HG02678 (cell line): Measurements from ENCODE around the gene CNST.
"Not testable (repeated sequence)": the region's sequence is repeated elsewhere in the genome, so short reads cannot be mapped to it uniquely, and the experiment has no call there.

Experiments used
- ATAC-seq: cut with Tn5 transposase; IDR thresholded peaks from one replicate; pipeline ENCODE4 v1.9.1; 2021; ENCODE audit warnings: mild to moderate bottlenecking, moderate library complexity; ENCODE audit not compliant: unreplicated experiment

Gene CNST

DNA sequence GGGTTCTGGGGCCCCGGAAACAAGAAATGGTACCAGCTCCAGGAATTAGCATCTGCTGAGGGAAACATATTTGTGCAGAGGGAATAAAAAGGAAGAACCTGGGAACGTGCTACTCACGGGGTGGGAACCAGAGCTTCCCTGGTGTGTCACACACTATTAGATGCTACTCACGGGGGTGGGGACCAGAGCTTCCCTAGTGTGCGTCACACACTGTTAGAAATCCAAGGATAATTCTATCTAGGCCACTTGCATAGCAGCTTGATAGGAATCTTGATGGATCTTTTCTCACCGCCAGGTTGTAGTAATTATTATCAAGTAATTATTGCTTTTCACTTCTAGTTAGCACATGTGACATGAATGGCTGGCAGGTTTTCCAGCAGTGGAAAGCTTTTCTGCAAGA lies 103.4 kb downstream of the CNST start:
- ATAC-seq = no peak

DNA sequence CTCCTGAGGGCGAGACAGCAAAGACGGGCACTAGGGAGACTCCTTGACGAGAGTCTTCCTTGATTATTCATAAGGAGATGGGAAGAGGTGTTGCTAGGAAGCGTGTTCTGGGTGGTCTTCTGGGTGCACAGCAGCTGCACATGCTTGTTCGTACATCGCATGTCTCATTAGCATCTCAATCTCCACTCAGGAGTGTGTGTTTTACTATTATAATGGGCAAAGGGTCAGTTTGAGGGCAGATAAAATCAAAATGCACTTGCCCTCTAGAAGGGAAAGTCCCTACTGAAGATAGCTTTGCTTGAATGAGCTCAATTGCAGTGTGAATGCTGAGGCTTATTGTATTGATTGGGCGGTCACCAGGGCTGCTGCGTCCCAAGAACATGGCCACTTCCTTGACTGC lies 107.8 kb downstream of the CNST start:
- no peak for ATAC-seq

DNA sequence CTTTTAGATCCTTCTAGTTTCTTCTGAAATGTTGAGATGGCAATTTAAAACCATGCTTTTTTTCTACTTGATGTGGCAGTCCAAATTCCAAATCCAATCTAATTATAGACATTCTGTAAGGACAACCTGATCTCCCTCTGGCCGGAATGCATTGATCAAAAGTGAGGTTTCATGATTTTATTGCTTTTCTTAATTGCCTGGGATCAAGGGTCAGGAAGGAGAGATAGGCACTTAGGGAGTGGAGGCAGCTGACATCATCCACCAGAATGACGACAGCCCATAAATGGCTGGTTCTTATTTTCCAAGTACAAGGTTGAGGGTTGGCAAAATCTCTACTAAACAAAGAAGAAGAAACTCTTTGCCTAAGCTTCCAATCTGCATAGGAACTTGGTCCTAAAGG lies 111.6 kb downstream of the CNST start:
- ATAC-seq = no peak

DNA sequence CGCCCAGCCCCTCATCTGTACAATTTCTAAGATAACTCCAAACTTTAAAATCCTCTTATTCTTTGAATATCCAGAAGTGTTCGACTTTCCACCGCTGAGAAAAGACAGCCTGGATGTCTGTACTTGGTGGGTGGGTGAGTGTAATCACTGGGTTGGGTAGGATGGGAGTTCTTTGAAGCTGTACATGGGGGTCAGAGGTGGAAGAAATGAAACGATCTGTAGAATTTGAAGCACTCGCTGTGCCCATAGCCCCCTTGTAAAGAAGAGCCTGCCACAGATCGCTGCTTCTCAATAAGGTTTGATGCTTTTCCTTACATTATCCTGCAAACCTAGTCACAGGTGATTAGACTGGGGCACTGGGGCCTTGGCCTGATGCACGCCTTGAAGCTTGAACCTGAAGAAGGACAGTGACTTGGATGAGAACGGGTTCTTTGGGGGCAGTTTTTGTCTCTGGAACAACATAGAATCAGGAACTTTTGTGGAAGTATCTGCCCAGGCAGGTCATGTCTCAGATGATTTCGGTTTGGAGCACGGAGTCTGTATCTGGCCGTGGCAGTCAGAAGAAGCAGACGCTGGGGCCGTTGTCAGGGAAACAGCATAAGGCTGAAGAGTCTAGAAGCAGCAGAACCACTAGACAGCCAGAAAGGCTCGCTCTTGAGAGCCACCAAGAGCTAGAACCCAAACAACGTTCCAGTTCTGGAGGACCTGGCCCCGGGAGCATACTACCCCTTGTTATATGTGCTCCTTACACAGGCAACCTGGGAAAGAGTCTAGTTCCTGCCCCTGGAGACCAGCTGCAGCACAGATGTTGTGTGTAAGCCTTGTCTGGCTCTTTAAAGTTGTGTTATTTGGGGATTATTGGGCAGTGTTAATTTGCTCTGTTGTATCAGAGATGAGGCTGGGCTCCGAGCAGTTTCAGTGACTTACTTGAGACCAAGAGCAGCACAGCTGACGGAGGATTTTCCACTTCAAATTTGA lies 112.8 kb downstream of the CNST start:
- no peak for ATAC-seq

DNA sequence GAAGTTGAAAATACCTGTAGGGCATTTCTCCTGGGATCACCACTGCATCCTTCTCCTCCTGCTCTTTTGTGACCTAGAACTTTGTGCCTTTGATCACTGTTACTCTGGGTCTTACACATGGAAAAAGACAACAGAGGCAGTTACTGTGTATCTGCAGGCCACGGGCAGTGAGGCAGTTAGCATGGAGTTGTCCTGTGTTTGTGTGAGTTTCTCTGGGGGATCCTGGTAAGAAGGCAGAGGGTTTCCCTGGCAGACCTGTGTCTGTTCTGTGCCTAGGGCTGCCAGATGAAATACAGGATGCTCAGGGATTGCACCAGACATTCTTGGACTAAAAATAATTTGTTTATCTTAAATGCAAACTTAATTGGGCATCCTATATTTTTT lies 113.5 kb downstream of the CNST start:
- ATAC-seq = no peak

GRCh38 chr1:246680190-246680589 lies 113.9 kb downstream of the CNST start:
- ATAC-seq = no peak

- ATAC-seq = no peak
These were observed 114.5 kb downstream of the CNST start for GRCh38 chr1:246680696-246681130.

- no peak for ATAC-seq
These were observed 115.9 kb downstream of the CNST start for GRCh38 chr1:246681900-246682895.

GRCh38 chr1:246683521-246683920 lies 117.3 kb downstream of the CNST start:
- ATAC-seq = no peak

DNA sequence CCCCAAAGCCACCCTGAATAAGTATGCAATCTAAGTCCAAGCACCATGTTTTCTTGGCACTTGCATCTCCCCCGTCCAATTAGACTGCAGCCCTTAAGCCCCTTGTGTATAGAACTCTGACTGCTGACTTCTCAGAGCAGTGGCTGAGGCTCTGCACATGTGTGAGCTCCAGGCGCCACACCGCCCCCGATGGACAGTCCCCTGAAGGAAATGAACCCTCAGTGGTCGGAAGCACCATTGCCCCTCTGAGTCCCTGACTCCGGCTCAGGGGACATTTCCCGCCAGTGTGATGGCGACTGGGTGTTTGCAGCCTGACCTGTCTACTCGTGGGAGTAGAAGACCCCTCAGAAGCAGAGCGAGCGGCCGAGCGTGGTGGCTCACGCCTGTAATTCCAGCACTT lies 120.7 kb downstream of the CNST start:
- no peak for ATAC-seq

DNA sequence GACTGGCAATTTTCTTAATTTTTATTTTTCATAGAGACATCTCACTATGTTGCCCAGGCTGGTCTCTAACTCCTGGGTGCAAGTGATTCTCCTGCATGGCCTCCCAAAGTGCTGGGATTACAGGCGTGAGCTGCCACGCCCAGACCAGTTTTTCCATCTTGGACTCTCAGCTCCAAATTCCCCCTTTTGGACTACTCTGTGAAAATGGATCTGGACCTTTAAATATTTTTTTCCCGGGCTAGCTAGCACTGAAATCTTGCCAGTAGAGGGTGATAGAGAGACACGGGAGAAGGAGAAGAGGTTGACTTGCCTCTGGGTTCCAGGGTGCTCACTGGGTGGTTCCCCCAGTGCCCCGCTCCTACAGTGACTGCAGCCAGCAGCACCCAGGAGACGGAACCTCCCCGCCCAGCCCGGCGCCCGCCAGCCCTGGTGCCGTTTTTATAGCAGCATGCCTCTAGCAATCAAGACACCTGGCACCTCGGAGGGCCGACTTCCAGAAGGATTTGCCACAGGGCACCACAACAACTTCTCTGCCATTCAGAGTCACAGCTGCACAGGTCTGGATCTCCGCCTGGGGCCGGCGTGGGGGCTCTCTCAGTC lies 123.3 kb downstream of the CNST start:
- ATAC-seq = peak; percentile 98

- no peak for ATAC-seq
These were observed 123.8 kb downstream of the CNST start for GRCh38 chr1:246690100-246690499.

- ATAC-seq = no peak
These were observed 125.6 kb downstream of the CNST start for GRCh38 chr1:246691622-246692495.

- not testable (repeated sequence) for ATAC-seq
These were observed 128.1 kb downstream of the CNST start for GRCh38 chr1:246694213-246694895.

- no peak for ATAC-seq
These were observed 128.9 kb downstream of the CNST start for GRCh38 chr1:246695136-246695535.

- ATAC-seq = no peak
These were observed 129.4 kb downstream of the CNST start for GRCh38 chr1:246695666-246696065.

DNA sequence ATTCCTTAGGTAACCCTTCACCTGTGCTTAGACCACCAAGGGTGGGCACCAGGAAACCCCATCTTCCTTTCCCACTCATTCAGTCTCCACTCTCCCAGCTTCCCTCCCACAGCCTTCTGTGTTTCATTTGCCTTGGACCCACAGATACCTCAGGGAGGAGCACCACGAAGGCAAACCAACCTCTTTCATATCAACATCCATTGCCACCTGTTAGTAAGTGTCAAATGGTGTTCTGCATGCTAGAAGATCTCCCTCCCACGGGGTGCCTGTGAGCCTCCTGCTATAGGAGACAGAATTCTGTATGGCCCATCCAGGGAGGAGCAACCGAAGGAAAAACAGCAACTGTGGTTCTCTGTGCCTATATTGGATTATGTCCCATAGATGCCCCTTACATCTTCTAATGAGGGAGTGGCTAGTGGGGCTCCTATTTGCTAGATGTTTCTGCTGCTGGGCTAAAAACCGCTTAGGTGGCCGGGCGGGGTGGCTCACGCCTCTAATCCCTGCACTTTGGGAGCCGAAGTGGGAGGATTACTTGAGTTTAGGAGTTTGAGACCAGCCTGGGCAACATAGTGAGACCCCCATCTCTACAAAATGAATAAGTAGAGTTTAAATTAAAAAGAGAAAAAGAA lies 132.3 kb downstream of the CNST start:
- no peak for ATAC-seq

- ATAC-seq = peak; percentile 97
These were observed 133.0 kb downstream of the CNST start for GRCh38 chr1:246699095-246699735.

DNA sequence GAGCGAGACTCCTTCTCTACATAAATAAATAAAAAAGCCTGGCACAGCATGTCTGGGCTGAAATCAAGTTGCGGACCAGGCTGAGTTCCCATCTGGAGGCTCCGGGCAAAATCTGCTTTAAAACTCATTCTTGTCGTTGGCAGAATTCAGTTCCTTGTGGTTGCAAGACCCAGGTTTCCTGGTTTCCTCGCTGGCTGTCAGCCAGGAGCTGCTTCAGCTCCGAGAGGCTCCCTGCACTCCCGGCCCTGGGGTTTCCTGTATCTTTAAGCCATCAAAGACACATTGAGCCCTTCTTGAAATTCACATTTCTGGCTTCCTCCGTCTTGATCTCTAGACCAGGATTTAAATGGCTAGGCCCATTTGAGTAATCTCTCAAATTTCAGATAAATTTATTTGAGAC lies 137.3 kb downstream of the CNST start:
- no peak for ATAC-seq
